Measurements from ENCODE around the gene FLOT2. TPM values are rescaled to one million over a fixed set of nuclear protein-coding genes. Genes with fewer than 3 reads are reported as not detected.

The FLOT2 gene
- total RNA-seq, 2 experiments from 2014 or later: 143 to 191 TPM

DNA sequence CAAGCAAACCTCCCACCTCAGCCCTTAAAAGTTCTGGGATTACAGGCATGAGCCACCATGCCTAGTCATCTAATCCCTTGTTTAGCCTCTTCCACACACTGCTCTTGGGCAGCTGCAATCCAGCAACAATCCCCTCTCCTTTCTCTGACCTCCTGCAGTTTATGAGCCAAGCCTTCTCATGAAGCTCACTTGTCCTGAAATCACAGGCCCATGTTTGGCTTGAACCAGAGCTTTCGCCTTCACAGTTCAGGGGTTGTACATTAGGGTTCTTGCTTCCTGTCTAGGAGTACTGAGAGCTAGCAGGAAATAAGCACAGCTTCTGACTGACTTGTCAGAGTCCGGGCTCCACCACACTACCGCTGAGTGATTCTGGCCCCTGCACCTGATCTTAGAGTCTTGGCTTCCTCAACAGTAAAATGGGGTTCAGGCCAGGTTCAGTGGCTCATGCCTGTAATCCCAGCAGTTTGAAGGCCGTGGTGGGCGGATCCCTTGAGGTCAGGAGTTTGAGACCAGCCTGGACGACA is 26.4 kb downstream of the FLOT2 start:
- Mint-ChIP-seq H3K4me3 (no peak overlapping the region), H3K4me1 (peaks cover 24% of the 10 kb centered on the region), H3K9me3 (ENCODE audit: low read depth) (no peaks in the 10 kb centered on the region), H3K36me3 (peaks cover 1% of the 10 kb centered on the region), H3K27ac (peak overlapping the region; percentile 93), H3K27me3 (no peaks in the 10 kb centered on the region)
- ATAC-seq: peak; percentile 99
- CTCF ChIA-PET: interaction anchor here (0.8 to 2.6 kb wide), 15 partner anchors 14 to 149 kb away, joined by 3 to 12 read pairs (median 3); partner anchors contain the start of genes FAM222B, FLOT2 and TLCD1
- peak; percentile 86 for DNase-seq

DNA sequence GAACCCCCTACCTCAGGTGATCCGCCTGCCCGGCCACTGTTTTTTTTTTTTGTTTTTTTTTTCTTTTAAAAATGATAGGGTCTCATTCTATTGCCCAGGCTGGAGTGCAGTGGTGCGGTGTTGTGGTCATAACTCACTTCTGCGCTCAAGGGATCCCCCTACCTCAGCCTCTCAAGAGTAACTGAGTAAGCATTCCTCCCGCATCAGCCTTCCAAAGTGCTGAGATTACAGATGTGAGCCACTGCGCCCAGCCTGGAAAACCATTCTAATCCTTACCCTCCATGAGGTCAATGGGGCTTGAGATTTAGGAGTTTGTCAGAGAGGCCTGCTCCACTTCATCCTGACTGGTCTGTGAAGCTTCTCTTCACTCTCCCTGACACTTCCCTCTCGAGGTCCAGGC is 30.3 kb downstream of the FLOT2 start:
- Mint-ChIP-seq H3K36me3 (peaks cover 1% of the 10 kb centered on the region), H3K27me3 (no peaks in the 10 kb centered on the region), H3K27ac (no peak overlapping the region), H3K4me3 (no peak overlapping the region), H3K9me3 (ENCODE audit: low read depth) (no peaks in the 10 kb centered on the region), H3K4me1 (peaks cover 21% of the 10 kb centered on the region)
- ATAC-seq (no peak), DNase-seq (no peak)
- CTCF ChIA-PET: no interaction called here

DNA sequence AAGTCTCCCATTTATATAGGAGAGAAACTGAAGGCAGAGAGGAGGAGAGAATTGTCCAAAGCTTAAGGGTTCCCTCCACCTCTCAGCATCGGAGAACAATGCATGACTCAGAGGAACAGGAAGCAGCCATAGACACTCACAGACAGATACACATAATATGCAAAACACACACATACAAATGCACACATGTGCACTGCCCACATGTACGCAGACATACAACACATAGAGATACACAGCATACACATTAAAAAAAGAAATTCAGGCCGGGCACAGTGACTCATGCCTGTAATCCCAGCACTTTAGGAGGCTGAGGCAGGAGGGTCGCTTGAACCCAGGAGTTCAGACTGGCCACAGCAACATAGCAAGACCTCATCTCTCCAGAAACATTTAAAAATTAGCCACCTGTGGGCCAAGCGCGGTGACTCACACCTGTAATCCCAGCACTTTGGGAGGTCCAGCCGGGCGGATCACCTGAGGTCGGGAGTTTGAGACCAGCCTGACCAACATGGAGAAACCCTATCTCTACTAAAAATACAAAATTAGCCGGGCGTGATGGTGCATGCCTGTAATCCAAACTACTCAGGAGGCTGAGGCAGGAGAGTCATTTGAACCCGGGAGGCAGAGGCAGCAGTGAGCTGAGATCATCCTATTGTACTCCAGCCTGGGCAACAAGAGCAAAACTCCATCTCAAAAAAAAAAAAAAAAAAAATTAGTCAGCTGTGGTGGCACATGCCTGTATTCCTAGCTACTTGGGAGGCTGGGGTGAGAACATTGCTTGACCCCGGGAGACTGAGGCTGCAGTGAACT is 31.4 kb downstream of the FLOT2 start:
- no peak overlapping the region for H3K27ac Mint-ChIP-seq
- no peak for ATAC-seq
- H3K4me1 Mint-ChIP-seq: peaks cover 11% of the 10 kb centered on the region

DNA sequence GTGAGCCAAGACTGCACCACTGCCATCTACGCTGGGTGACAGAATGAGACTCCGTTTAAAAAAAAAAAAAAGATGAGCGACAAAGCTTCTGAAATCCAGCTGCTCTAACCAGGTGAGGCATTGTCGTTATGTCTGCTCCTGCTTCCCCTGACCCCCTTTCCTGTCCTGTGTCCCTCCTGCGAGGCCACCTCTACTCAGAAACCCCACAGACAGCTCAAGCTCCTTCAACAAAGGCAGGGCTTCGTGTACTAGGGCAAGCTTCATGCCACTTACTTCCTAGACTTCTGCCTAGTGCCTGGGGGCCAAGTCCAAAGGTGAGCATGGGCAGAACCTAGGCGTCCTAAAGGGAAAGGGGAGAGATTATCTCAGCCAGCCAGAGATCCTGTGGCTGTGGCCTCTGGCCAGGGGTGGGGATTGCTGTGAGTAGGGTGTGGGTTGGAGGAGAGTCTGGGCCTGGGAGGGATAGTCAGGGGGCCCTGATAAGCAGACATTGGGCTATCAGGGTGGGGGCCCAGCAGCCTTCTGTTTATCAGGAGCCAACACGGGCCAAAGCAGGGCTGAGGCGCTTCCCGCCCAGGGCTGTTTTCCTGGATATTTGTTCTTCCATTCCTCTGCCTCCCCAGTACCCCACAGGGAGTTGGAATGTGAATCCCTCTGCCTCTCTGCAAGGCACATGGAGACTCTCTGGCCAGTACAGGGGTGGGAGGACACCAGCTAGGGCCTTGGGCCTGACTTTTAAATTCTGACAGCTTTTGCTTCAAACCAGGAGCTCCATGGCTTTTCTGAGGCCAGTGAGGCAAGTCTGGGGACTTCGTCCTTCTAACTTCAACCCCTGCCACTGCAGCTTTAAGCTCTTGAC is 32.3 kb downstream of the FLOT2 start:
- Mint-ChIP-seq H3K36me3 (peaks cover 7% of the 10 kb centered on the region), H3K9me3 (ENCODE audit: low read depth) (no peaks in the 10 kb centered on the region), H3K4me1 (peaks cover 8% of the 10 kb centered on the region), H3K27ac (no peak overlapping the region), H3K4me3 (no peak overlapping the region), H3K27me3 (no peaks in the 10 kb centered on the region)
- CTCF ChIA-PET: interaction anchor here (0.5 to 1.3 kb wide), 5 partner anchors 23 to 429 kb away, joined by 3 to 4 read pairs (median 4); partner anchors contain the start of gene FAM222B
- ATAC-seq: no peak
- DNase-seq: no peak

More for the DNA sequence above, 31.4 kb downstream of the FLOT2 start:
- peaks cover 3% of the 10 kb centered on the region for H3K36me3 Mint-ChIP-seq
- H3K27me3 Mint-ChIP-seq: no peaks in the 10 kb centered on the region
- CTCF ChIA-PET: interaction anchor here (0.6 to 1.3 kb wide), 4 partner anchors 19 to 103 kb away, joined by 3 to 4 read pairs (median 4); no protein-coding TSS in a partner anchor
- H3K9me3 Mint-ChIP-seq (ENCODE audit: low read depth): no peaks in the 10 kb centered on the region
- no peak overlapping the region for H3K4me3 Mint-ChIP-seq
- DNase-seq: no peak

DNA sequence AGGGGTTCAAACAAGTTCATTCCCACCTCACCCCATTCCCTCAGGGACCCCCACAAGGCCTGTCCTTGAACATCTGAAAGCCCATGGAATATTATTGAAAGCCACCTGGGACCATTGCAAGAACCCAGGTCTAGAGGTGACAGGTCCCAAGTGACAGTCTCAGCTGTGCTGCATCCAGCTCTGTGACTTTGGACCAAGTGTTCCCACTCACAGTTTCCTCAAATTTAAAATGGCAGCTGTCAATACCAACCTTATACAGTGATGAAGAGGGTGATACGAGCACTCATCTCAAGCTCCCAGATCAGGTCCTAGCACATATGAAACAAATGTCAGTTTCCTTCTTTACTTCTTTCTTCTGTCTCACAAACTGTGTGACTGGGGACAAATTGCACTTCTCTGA is 33.6 kb downstream of the FLOT2 start:
- Mint-ChIP-seq H3K9me3 (ENCODE audit: low read depth) (no peaks in the 10 kb centered on the region), H3K27me3 (no peaks in the 10 kb centered on the region), H3K4me1 (peaks cover 8% of the 10 kb centered on the region), H3K27ac (no peak overlapping the region), H3K4me3 (no peak overlapping the region), H3K36me3 (peaks cover 10% of the 10 kb centered on the region)
- ATAC-seq (no peak), DNase-seq (no peak)
- CTCF ChIA-PET: interaction anchor here (0.5 to 1.8 kb wide), 6 partner anchors 12 to 442 kb away, joined by 3 to 7 read pairs (median 4); partner anchors contain the start of gene FAM222B

DNA sequence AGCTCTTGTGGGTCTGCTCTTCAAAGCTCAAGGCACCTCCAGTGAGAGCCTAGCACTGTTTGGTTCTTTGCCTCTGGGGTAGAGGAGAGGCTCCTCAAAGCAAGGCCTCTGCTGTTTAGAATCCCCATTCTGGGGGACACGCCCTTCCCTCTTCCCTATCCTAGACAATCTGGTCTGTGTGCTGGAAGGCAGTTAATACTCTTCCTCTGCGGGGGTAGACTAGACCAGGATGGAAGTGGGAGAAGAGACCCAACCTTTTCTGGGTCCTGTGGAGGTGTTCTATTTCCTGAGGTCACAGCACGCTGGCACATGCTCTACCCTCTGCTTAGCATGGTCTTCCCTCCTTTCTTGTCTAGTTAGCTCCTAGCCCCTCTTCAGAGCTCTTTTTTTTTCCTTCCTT is 35.0 kb downstream of the FLOT2 start:
- Mint-ChIP-seq H3K9me3 (ENCODE audit: low read depth) (no peaks in the 10 kb centered on the region), H3K4me1 (peaks cover 9% of the 10 kb centered on the region), H3K27me3 (no peaks in the 10 kb centered on the region), H3K4me3 (no peak overlapping the region), H3K36me3 (peaks cover 16% of the 10 kb centered on the region), H3K27ac (no peak overlapping the region)
- ATAC-seq: no peak
- CTCF ChIA-PET: interaction anchor here (1.0 to 1.8 kb wide), 5 partner anchors 11 to 98 kb away, joined by 3 to 7 read pairs (median 3); no protein-coding TSS in a partner anchor
- no peak for DNase-seq

DNA sequence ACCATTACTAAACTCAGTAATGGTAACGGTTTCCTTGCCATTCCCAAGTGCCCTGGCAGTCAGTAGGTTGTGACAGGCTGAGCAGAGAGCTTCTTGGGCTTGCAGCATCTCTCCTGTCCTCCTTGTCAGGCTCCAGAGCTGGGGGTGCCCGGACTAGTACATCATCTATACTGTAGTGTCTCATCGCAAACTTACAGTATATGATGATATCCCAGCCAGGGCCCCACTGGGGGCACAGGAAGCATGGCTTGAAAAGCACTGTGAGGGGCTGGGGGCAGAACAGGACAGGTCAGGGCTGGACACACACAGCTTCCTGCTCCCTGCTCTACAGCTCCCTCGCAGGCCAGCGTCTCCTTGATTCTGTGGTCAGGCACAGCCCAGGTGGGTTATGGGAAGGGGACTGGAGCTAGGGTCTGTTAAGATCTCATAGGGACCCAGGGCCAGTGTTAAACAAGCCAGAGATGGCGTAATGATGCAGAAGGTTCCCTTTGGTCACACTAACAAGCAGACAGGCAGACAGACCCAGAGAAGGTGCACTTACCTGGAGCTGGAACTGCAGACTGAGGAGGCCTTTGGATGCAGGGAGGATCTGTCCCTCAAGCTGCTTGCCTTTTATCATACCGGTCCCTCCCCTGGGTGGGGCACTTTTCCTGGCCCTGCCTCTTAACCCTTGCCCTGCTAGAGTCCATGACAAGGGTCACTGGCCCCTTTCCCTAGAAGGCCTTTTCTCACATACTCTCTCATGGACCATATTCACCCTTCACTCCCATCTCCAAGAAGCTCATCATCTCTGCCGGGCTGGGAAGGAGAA is 35.9 kb downstream of the FLOT2 start:
- no peaks in the 10 kb centered on the region for H3K9me3 Mint-ChIP-seq (ENCODE audit: low read depth)
- H3K27ac Mint-ChIP-seq: no peak overlapping the region
- H3K4me3 Mint-ChIP-seq: no peak overlapping the region
- peaks cover 19% of the 10 kb centered on the region for H3K36me3 Mint-ChIP-seq
- no peaks in the 10 kb centered on the region for H3K27me3 Mint-ChIP-seq
- no peak for ATAC-seq
- DNase-seq: no peak
- H3K4me1 Mint-ChIP-seq: peaks cover 10% of the 10 kb centered on the region
- CTCF ChIA-PET: interaction anchor here (1.0 to 1.2 kb wide), 3 partner anchors 10 to 97 kb away, joined by 3 to 5 read pairs (median 3); no protein-coding TSS in a partner anchor

DNA sequence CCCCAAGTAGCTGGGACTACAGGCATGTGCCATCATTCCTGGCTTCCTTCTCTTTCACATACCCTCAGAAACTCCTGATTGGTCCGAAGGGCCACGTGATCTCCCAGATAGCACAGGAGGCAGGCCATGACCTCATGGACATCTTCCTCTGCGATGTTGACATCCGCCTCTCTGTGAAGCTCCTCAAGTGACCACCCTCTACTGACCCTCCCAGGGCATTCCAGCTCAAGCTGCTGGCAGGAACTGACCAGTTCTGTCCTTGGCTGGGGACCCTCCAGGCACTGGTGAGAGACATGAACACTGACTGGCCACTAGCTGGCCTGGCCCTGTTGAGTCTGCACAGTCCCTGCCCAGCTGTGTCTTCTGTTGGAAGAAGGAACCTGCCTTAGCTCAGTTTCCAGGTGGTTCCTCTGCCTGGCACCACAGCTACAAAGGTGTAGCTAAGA is 37.1 kb downstream of the FLOT2 start:
- H3K4me3 Mint-ChIP-seq: no peak overlapping the region
- H3K4me1 Mint-ChIP-seq: peaks cover 14% of the 10 kb centered on the region
- CTCF ChIA-PET: interaction anchor here (1.0 kb wide), 1 partner anchor 11 kb away, joined by 4 read pairs; no protein-coding TSS in a partner anchor
- no peak overlapping the region for H3K27ac Mint-ChIP-seq
- no peaks in the 10 kb centered on the region for H3K9me3 Mint-ChIP-seq (ENCODE audit: low read depth)
- H3K27me3 Mint-ChIP-seq: no peaks in the 10 kb centered on the region
- ATAC-seq: no peak
- DNase-seq: no peak
- H3K36me3 Mint-ChIP-seq: peaks cover 19% of the 10 kb centered on the region

DNA sequence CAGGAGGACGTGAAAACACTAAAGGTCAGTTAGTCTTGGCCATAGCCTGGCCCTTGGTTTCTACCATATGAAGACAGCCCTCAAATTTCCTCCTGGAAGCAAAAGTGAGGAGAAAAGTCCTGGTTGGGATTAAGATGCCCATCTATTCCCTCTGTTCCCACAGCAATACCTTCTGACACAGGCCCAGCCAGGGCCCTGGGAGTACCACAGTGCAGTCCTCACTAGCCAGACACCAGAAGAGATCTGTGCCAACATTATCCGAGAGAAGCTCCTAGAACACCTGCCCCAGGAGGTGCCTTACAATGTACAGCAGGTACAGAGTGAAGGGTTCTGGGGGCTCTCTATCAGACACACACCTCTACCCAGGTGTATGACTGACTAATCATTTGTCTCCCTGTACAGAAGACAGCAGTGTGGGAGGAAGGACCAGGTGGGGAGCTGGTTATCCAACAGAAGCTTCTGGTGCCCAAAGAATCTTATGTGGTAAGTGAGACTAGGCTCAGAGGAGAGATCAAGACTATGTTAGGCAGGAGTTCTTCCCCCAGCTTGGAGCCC is 38.7 kb downstream of the FLOT2 start:
- CTCF ChIA-PET: interaction anchor here (0.5 to 1.7 kb wide), 4 partner anchors 9 to 109 kb away, joined by 3 to 7 read pairs (median 4); no protein-coding TSS in a partner anchor
- Mint-ChIP-seq H3K27me3 (no peaks in the 10 kb centered on the region), H3K4me1 (peaks cover 22% of the 10 kb centered on the region), H3K4me3 (no peak overlapping the region), H3K9me3 (ENCODE audit: low read depth) (no peaks in the 10 kb centered on the region), H3K36me3 (peaks cover 19% of the 10 kb centered on the region), H3K27ac (peak overlapping the region; percentile 59)
- DNase-seq (no peak), ATAC-seq (no peak)

DNA sequence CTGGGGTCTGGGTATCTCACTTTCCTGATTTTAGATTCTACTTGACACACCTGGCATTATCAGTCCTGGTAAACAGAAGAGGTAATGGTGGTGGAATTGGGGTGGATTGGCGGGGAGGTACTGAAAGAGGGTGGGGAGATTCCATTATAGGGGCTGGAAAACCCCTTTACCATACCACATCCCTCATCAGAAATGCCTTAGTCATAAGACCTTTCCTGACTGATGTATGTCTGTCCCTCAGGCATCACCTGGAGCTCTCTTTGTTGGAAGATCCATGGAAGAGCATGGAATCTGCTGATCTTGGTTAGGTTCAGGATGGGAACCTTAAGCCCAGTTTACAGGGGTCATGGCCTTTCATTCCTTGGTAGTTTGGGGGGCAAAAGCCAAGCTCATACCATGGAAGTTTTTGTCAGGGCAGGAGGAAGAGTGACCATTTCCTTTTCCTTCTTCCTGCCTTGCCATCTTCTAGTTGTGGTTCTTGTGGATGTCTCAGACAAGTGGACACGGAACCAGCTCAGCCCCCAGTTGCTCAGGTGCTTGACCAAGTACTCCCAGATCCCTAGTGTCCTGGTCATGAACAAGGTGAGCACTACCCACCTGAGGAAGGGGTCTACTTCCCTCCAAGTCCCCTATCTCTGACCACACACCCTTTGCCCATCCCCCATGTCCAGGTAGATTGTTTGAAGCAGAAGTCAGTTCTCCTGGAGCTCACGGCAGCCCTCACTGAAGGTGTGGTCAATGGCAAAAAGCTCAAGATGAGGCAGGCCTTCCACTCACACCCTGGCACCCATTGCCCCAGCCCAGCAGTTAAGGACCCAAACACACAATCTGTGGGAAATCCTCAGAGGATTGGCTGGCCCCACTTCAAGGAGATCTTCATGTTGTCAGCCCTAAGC is 39.4 kb downstream of the FLOT2 start:
- Mint-ChIP-seq H3K4me1 (peaks cover 25% of the 10 kb centered on the region), H3K36me3 (peaks cover 19% of the 10 kb centered on the region), H3K9me3 (ENCODE audit: low read depth) (no peaks in the 10 kb centered on the region), H3K27me3 (no peaks in the 10 kb centered on the region), H3K4me3 (no peak overlapping the region), H3K27ac (no peak overlapping the region)
- ATAC-seq: no peak
- CTCF ChIA-PET: interaction anchor here (0.5 to 1.7 kb wide), 5 partner anchors 8 to 108 kb away, joined by 3 to 7 read pairs (median 3); partner anchors contain the start of gene DHRS13
- no peak for DNase-seq

DNA sequence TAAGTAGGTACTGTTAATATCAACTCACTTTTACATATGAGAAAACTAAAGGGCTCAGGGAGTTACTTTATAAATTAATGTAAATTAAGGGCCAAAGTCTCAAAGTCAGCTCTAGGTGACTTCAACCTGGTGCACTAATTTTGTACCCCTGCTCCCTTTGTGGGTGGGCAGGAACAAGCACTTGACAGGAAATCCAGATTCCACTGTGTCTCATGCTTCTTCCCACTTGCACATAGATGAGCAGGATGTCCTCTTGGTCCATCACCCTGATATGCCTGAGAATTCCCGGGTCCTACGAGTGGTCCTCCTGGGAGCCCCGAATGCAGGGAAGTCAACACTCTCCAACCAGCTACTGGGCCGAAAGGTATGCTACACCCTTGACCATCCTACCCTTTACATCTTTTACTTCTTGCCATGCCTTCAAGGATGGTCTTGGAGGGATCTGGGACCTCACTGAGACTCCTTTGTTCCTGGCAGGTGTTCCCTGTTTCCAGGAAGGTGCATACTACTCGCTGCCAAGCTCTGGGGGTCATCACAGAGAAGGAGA is 41.4 kb downstream of the FLOT2 start:
- no peak overlapping the region for H3K27ac Mint-ChIP-seq
- H3K27me3 Mint-ChIP-seq: no peaks in the 10 kb centered on the region
- no peaks in the 10 kb centered on the region for H3K9me3 Mint-ChIP-seq (ENCODE audit: low read depth)
- CTCF ChIA-PET: interaction anchor here (0.7 to 1.7 kb wide), 5 partner anchors 15 to 1070 kb away, joined by 3 to 7 read pairs (median 3); no protein-coding TSS in a partner anchor
- ATAC-seq (no peak), DNase-seq (no peak)
- H3K4me3 Mint-ChIP-seq: peak overlapping the region; percentile 83
- H3K4me1 Mint-ChIP-seq: peaks cover 25% of the 10 kb centered on the region
- peaks cover 17% of the 10 kb centered on the region for H3K36me3 Mint-ChIP-seq
